Measurements from ENCODE around the gene RLF.

RLF gene

DNA sequence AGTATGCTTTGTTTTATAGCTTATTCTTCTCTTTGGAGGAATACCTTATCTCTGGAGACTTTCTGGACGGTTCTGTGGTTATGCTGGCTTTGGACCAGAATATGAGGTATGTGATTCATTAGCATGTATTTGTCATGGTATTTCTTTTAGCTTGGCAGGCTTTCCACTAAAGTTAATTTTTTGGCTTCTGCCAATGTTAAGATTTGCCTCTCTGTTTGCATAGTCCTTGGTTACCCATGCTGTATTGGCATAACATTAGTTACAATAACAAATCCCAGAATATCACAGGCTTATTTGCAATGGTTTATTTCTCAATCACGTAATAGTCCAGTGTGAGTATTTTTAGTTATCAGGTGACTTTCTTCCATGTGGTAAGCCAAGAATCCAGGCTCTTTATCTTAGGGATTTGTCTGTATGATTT lies 106.6 kb downstream of the RLF start:
- DNase-seq (ENCODE audit: extremely low read depth, low read depth) = peak; percentile 27
- H3K4me3 ChIP-seq (replicated peaks; ENCODE audit: low read depth, low read length) = no peak overlapping the region
- TF ChIP-seq CTCF (IDR thresholded peaks at IDR 0.05; ENCODE audit: low read depth, low read length, missing control alignments) = no peak

DNA sequence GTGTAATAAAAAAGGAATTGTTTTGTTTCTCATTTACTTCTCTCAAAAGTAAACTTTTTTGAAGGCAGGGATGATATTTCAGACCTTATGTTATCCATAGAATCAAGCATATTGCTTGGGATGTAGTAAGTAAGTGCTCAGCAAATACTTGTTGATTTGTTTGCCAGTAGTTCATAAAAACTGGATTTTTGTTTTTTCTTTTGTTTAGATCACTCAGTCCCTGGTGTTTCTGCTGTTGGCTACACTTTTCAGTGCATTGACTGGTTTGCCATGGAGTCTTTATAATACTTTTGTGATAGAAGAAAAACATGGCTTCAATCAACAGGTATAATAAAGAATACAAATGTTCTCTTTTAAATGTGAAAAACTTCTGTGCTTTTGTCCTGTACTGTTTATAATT lies 107.0 kb downstream of the RLF start:
- TF ChIP-seq CTCF (IDR thresholded peaks at IDR 0.05; ENCODE audit: low read depth, low read length, missing control alignments) = no peak
- no peak for DNase-seq (ENCODE audit: extremely low read depth, low read depth)
- H3K4me3 ChIP-seq (replicated peaks; ENCODE audit: low read depth, low read length) = no peak overlapping the region

DNA sequence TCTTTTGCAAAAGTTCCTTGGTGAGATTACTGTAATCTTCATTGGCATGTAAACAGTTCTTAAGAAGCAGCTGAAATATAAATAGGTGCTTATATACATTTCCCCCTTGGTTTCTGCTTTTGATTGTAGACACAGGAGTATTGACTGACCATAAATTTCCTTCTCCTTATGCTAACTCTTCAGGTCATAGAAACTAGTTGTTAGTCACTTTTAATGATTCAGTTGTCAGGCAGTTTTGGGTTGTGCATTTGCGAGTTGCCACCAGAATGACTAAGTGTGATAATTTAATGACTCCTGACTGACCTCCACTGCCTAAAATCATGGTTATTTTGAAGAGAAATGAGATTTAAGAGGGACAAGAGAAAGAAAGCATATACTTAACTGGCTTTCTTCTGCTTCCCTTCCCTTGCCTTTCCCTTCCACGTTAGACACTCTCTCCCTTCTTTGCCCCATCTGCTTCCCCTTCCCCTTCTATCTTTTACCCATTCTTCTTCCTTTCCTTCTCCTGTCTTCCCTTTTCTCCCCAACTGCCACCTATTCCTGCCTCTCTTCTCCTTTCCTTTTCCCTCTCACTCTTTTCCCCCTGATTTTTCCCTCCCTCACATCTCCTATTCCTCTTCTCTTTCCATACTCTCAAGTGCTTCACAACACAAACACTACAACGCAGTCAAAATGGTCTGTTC lies 109.1 kb downstream of the RLF start:
- no peak for TF ChIP-seq CTCF (IDR thresholded peaks at IDR 0.05; ENCODE audit: low read depth, low read length, missing control alignments)
- no peak for DNase-seq (ENCODE audit: extremely low read depth, low read depth)
- no peak overlapping the region for H3K4me3 ChIP-seq (replicated peaks; ENCODE audit: low read depth, low read length)

GRCh38 chr1:40272653-40273213 lies 111.5 kb downstream of the RLF start:
- no peak for DNase-seq (ENCODE audit: extremely low read depth, low read depth)
- H3K4me3 ChIP-seq (replicated peaks; ENCODE audit: low read depth, low read length) = no peak overlapping the region
- TF ChIP-seq CTCF (IDR thresholded peaks at IDR 0.05; ENCODE audit: low read depth, low read length, missing control alignments) = no peak

DNA sequence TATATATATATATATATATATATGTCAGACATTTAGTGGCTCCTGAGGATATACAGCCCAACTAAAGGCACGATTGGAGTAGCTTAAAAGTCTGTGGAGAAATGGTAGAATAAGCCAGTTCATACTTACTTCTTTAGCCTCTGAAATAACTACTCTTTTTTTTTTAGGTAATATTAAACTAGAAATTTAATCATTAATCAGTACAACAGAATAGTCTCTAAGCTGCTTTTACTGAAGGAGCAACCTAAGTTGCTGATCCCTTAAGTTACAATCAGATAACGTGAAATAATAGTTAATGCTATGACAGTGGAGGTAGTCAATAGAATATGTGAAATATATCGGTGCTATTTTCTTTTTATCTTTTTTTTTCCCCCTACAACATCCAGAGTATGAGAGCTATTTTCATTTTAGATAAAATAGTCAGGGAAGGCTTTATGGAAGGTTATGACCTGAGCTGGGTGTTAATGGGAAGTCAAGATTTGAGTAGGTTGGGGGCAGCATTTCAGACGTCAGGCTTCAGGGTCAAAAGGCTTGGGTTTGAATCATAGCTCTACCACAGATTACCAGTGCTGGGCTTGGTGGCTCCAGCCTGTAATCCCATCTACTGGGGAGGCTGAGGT lies 112.5 kb downstream of the RLF start:
- H3K4me3 ChIP-seq (replicated peaks; ENCODE audit: low read depth, low read length) = no peak overlapping the region
- no peak for DNase-seq (ENCODE audit: extremely low read depth, low read depth)
- no peak for TF ChIP-seq CTCF (IDR thresholded peaks at IDR 0.05; ENCODE audit: low read depth, low read length, missing control alignments)

- H3K4me3 ChIP-seq (replicated peaks; ENCODE audit: low read depth, low read length) = no peak overlapping the region
- no peak for TF ChIP-seq CTCF (IDR thresholded peaks at IDR 0.05; ENCODE audit: low read depth, low read length, missing control alignments)
- DNase-seq (ENCODE audit: extremely low read depth, low read depth) = no peak
These were observed 113.1 kb downstream of the RLF start for GRCh38 chr1:40274331-40274730.

Data from HFF-Myc (cell line).